ENCODE measurements around the gene PPID. TPM values are rescaled to one million over a fixed set of nuclear protein-coding genes. Genes with fewer than 3 reads are reported as not detected.

Gene PPID
- total and polyA plus RNA-seq, 2 donors (not counting 1 experiment from before 2014, with no cell fraction given) = 9.4 to 23.7 TPM

DNA sequence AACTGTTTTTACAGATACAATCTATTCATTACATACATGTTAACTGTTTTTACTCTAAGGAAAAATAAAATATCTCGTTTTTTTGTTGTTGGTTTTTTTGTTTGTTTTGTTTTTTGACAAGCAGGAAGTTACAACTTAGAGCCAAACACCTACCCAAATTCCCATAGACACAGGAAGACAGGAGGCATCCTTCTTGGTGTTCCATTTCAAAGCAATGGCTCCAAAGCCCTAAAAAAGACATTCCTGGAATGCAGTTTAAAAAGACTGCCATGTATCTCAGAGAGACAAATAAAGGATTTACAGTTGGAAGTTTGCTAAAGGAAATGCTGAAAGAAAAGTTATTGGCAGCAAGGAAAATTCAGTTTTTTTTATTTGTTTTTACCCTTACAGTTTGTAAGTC, 34.4 kb downstream of the PPID start:
- no peak for ATAC-seq (ENCODE audit: low read depth)
- no peaks in the 10 kb centered on the region for H3K9me3 Mint-ChIP-seq (ENCODE audit: insufficient read depth)
- no CpG with 5 or more reads among the region's 1 CpG for WGBS (ENCODE audit: insufficient coverage)
- H3K4me3 Mint-ChIP-seq = no peak overlapping the region
- no peaks in the 10 kb centered on the region for H4K20me1 ChIP-seq (ENCODE audit: control insufficient read depth, insufficient read depth, low read length, poor library complexity, severe bottlenecking)
- DNase-seq = no peak
- H3K27me3 ChIP-seq (replicated peaks in 1 of 4; ENCODE audit: control extremely low read depth in 1 of 4, control insufficient read depth in 3 of 4, insufficient read depth in 4 of 4, low read length in 3 of 4) = no peaks in the 10 kb centered on the region
- H3K27ac ChIP-seq (ENCODE audit: low read length in 2 of 2) = no peak overlapping the region
- TF ChIP-seq CTCF (IDR thresholded peaks at IDR 0.05) (no peak), EZH2 (IDR thresholded peaks at IDR 0.05; ENCODE audit: borderline replicate concordance, insufficient read depth, low read depth, low read length, poor library complexity, severe bottlenecking) (no peak)
- no peak overlapping the region for H3K4me2 ChIP-seq (replicated peaks; ENCODE audit: low read depth, low read length, poor library complexity, severe bottlenecking)
- no peak overlapping the region for H3K9ac ChIP-seq (ENCODE audit: low read length)
- no peak overlapping the region for H3K27ac Mint-ChIP-seq
- ChIA-PET POLR2A (no interaction called here), CTCF (no interaction called here)
- H3K27me3 Mint-ChIP-seq = no peaks in the 10 kb centered on the region
- H3K4me3 ChIP-seq (ENCODE audit: control extremely low read depth in 1 of 5, extremely low read depth in 1 of 5, insufficient read depth in 1 of 5, low read depth in 2 of 5, low read length in 4 of 5) = no peak overlapping the region
- H3K4me1 ChIP-seq (ENCODE audit: control insufficient read depth in 2 of 2, insufficient read depth in 2 of 2, low read length in 2 of 2) = no peaks in the 10 kb centered on the region
- H3K9me3 ChIP-seq (ENCODE audit: control extremely low read depth in 1 of 3, control insufficient read depth in 2 of 3, insufficient read depth in 1 of 3, low read length in 2 of 3) = no peaks in the 10 kb centered on the region
- no peak overlapping the region for H2AFZ ChIP-seq (ENCODE audit: insufficient read depth, low read depth, low read length, poor library complexity, severe bottlenecking)
- no peaks in the 10 kb centered on the region for H3K79me2 ChIP-seq (ENCODE audit: control insufficient read depth, insufficient read depth, low read length)
- H3K4me1 Mint-ChIP-seq = no peaks in the 10 kb centered on the region
- intact Hi-C loops (cut with micrococcal nuclease) = no loop called here
- peaks cover 3 to 8% of the 10 kb centered on the region in 2 experiments for H3K36me3 ChIP-seq (replicated peaks in 1 of 2; ENCODE audit: control extremely low read depth in 1 of 2, control insufficient read depth in 1 of 2, extremely low read depth in 1 of 2, insufficient read depth in 2 of 2, low read length in 1 of 2)

- no peak overlapping the region for H3K9ac ChIP-seq (ENCODE audit: low read length)
- DNase-seq (no peak), ATAC-seq (ENCODE audit: low read depth) (no peak)
- H3K36me3 ChIP-seq (replicated peaks in 1 of 2; ENCODE audit: control extremely low read depth in 1 of 2, control insufficient read depth in 1 of 2, extremely low read depth in 1 of 2, insufficient read depth in 2 of 2, low read length in 1 of 2) = peaks cover 1 to 6% of the 10 kb centered on the region in 2 experiments
- H3K9me3 ChIP-seq (ENCODE audit: control extremely low read depth in 1 of 3, control insufficient read depth in 2 of 3, insufficient read depth in 1 of 3, low read length in 2 of 3) = no peaks in the 10 kb centered on the region
- POLR2A ChIA-PET = no interaction called here
- H3K4me2 ChIP-seq (replicated peaks; ENCODE audit: low read depth, low read length, poor library complexity, severe bottlenecking) = no peak overlapping the region
- no peaks in the 10 kb centered on the region for H3K4me1 ChIP-seq (ENCODE audit: control insufficient read depth in 2 of 2, insufficient read depth in 2 of 2, low read length in 2 of 2)
- H3K4me3 ChIP-seq (ENCODE audit: control extremely low read depth in 1 of 5, extremely low read depth in 1 of 5, insufficient read depth in 1 of 5, low read depth in 2 of 5, low read length in 4 of 5) = no peak overlapping the region
- H3K79me2 ChIP-seq (ENCODE audit: control insufficient read depth, insufficient read depth, low read length) = peaks cover 4% of the 10 kb centered on the region
- H4K20me1 ChIP-seq (ENCODE audit: control insufficient read depth, insufficient read depth, low read length, poor library complexity, severe bottlenecking) = no peaks in the 10 kb centered on the region
- no peaks in the 10 kb centered on the region for H3K27me3 Mint-ChIP-seq
- H3K27ac ChIP-seq (ENCODE audit: low read length in 2 of 2) = no peak overlapping the region
- no peak overlapping the region for H3K27ac Mint-ChIP-seq
- 100% methylated on average over 2 of the region's 2 CpGs for WGBS (ENCODE audit: insufficient coverage)
- H3K9me3 Mint-ChIP-seq (ENCODE audit: insufficient read depth) = no peaks in the 10 kb centered on the region
- no peaks in the 10 kb centered on the region for H3K4me1 Mint-ChIP-seq
- CTCF ChIA-PET = interaction anchor here (1.4 kb wide), 1 partner anchor 15 kb away, joined by 3 read pairs; no protein-coding TSS in a partner anchor
- intact Hi-C loops (cut with micrococcal nuclease) = no loop called here
- TF ChIP-seq CTCF (IDR thresholded peaks at IDR 0.05) = no peak
- TF ChIP-seq EZH2 (IDR thresholded peaks at IDR 0.05; ENCODE audit: borderline replicate concordance, insufficient read depth, low read depth, low read length, poor library complexity, severe bottlenecking) = no peak
- no peak overlapping the region for H2AFZ ChIP-seq (ENCODE audit: insufficient read depth, low read depth, low read length, poor library complexity, severe bottlenecking)
- no peak overlapping the region for H3K4me3 Mint-ChIP-seq
- no peaks in the 10 kb centered on the region for H3K27me3 ChIP-seq (replicated peaks in 1 of 4; ENCODE audit: control extremely low read depth in 1 of 4, control insufficient read depth in 3 of 4, insufficient read depth in 4 of 4, low read length in 3 of 4)
Measured at GRCh38 chr4:158682066-158682465, 41.1 kb downstream of the PPID start.

All from B cell (primary cell).